ENCODE measurements around the gene LRRK1. TPM values are rescaled to one million over a fixed set of nuclear protein-coding genes. Genes with fewer than 3 reads are reported as not detected.
A peak's percentile ranks its signal among the peaks of the same experiment; 100 is the strongest.

Gene LRRK1
- total and polyA plus RNA-seq, 7 donors, result 7.1 to 27.4 (median 10.2) TPM

- no peak for DNase-seq
- no peaks in the 10 kb centered on the region for H3K4me1 ChIP-seq
- peaks cover 0 to 6% (median 0%) of the 10 kb centered on the region in 4 donors for H3K9me3 ChIP-seq
- intact Hi-C loops (cut with DNase I), result no loop called here
- H3K4me3 ChIP-seq, result no peak overlapping the region
- no peak overlapping the region for H3K27ac ChIP-seq
- no peaks in the 10 kb centered on the region for H3K27me3 ChIP-seq
- TF ChIP-seq EP300 (IDR thresholded peaks at IDR 0.05) (no peak), POLR2A (IDR thresholded peaks at IDR 0.05) (no peak)
- H3K36me3 ChIP-seq, result peaks cover 0 to 21% (median 0%) of the 10 kb centered on the region in 4 donors
Observed at GRCh38 chr15:101035611-101036010, 116.5 kb downstream of the LRRK1 start.

GRCh38 chr15:101036189-101036588 is 117.0 kb downstream of the LRRK1 start:
- intact Hi-C loops (cut with DNase I), result no loop called here
- WGBS, 2 donors, result 92 to 98% methylated on average over 1 of the region's 1 CpG
- H3K9me3 ChIP-seq, result peaks cover 0 to 6% (median 0%) of the 10 kb centered on the region in 4 donors

GRCh38 chr15:101037090-101037830 is 118.1 kb downstream of the LRRK1 start:
- WGBS, 2 donors, result 96 to 97% methylated on average over 3 of the region's 3 CpGs
- peaks cover 0 to 6% (median 0%) of the 10 kb centered on the region in 4 donors for H3K9me3 ChIP-seq
- no peak overlapping the region for H3K27ac ChIP-seq
- no peak overlapping the region for H3K4me3 ChIP-seq
- no peaks in the 10 kb centered on the region for H3K4me1 ChIP-seq
- peak; percentile 53 for DNase-seq
- H3K27me3 ChIP-seq, result no peaks in the 10 kb centered on the region
- TF ChIP-seq POLR2A (IDR thresholded peaks at IDR 0.05), result no peak
- no peak for TF ChIP-seq EP300 (IDR thresholded peaks at IDR 0.05)
- no peak for TF ChIP-seq POLR2AphosphoS5 (IDR thresholded peaks at IDR 0.05)
- no peak for TF ChIP-seq CTCF (IDR thresholded peaks at IDR 0.05)
- H3K36me3 ChIP-seq, result peaks cover 0 to 16% (median 0%) of the 10 kb centered on the region in 4 donors
- intact Hi-C loops (cut with DNase I), result no loop called here

More at GRCh38 chr15:101036189-101036588, 117.0 kb downstream of the LRRK1 start:
- no peak for DNase-seq
- Histone ChIP-seq H3K27me3 (no peaks in the 10 kb centered on the region), H3K27ac (no peak overlapping the region), H3K4me3 (no peak overlapping the region), H3K36me3 (peaks cover 0 to 18% (median 0%) of the 10 kb centered on the region in 4 donors), H3K4me1 (no peaks in the 10 kb centered on the region)
- no peak for TF ChIP-seq POLR2AphosphoS5 (IDR thresholded peaks at IDR 0.05)

GRCh38 chr15:101038327-101039003 is 119.3 kb downstream of the LRRK1 start:
- TF ChIP-seq POLR2AphosphoS5 (IDR thresholded peaks at IDR 0.05) (no peak), POLR2A (IDR thresholded peaks at IDR 0.05) (no peak), EP300 (IDR thresholded peaks at IDR 0.05) (no peak), CTCF (IDR thresholded peaks at IDR 0.05) (no peak)
- no peaks in the 10 kb centered on the region for H3K27me3 ChIP-seq
- DNase-seq, result no peak
- peaks cover 0 to 6% (median 0%) of the 10 kb centered on the region in 4 donors for H3K9me3 ChIP-seq
- intact Hi-C loops (cut with DNase I), result no loop called here
- peaks cover 0 to 20% (median 0%) of the 10 kb centered on the region in 4 donors for H3K36me3 ChIP-seq
- H3K27ac ChIP-seq, result no peak overlapping the region
- H3K4me1 ChIP-seq, result no peaks in the 10 kb centered on the region
- 93 to 94% methylated on average over 6 of the region's 6 CpGs for WGBS, 2 donors
- no peak overlapping the region for H3K4me3 ChIP-seq

- Histone ChIP-seq H3K27ac (no peak overlapping the region), H3K27me3 (no peaks in the 10 kb centered on the region), H3K9me3 (peaks cover 0 to 2% (median 0%) of the 10 kb centered on the region in 4 donors), H3K4me3 (no peak overlapping the region), H3K36me3 (peaks cover 0 to 28% (median 0%) of the 10 kb centered on the region in 4 donors), H3K4me1 (no peaks in the 10 kb centered on the region)
- no peak for TF ChIP-seq CTCF (IDR thresholded peaks at IDR 0.05)
- TF ChIP-seq POLR2AphosphoS5 (IDR thresholded peaks at IDR 0.05), result no peak
- no peak for TF ChIP-seq POLR2A (IDR thresholded peaks at IDR 0.05)
- 92 to 95% methylated on average over 3 of the region's 3 CpGs for WGBS, 2 donors
- intact Hi-C loops (cut with DNase I), result no loop called here
- no peak for DNase-seq
Observed at GRCh38 chr15:101039461-101039860, 120.3 kb downstream of the LRRK1 start.

Measured in sigmoid colon (tissue), 7 donors.